GM18498 (cell line): Measurements from ENCODE around the gene ZNF106.
A peak's percentile ranks its signal among the peaks of the same experiment; 100 is the strongest.

ENCODE experiments used
- ATAC-seq: cut with Tn5 transposase; IDR thresholded peaks from one replicate; pipeline ENCODE4 v1.9.1; 2021; ENCODE audit warnings: mild to moderate bottlenecking, moderate library complexity; ENCODE audit not compliant: unreplicated experiment

ZNF106 gene

DNA sequence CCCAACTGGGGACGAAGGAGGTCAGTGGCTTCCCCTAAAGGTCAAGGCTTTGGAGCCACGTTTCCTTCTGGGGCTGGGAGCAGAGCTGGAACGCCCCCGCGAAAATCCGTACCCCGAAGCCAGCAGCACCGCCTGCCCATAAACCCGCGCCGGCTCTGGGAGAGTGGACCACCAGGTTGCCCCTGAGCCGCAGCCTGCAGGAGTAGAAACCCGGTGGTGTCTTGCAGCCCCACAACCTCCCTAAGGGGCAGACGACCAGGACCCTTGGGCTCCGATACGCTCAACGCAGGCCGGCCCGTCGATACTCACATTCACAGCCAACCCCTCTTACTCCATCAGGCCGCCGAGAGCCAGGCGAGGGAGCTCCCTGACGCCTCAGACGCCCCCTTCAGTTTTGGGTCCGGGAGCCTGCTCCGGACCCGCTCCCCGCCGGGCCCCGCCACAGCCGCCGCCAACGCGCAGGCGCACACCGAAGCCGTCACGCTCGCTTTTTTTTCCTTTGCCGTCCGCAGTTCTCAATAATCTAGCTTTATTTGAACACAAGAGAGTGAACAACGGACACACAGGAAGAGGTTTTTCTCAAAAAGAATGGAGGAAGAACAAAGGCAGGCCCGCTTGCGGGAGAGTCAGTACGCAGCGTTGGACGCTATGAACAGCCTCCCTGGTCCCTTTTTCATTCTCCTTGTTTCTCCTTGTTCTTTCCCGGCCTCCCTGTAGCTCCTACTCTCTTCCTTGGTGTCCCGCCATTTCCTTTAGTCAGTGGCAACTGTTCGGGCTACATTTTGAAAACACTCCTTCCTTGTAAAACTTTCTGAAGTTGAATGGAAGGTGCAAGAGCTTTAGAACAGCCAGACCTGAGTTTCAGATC lies at the start of gene ZNF106:
ZNF106 (minus strand) TSS at position 471 of the 868 bp plus-strand sequence. CDS start 18,852 bp downstream, outside the sequence.
- peak; percentile 60 for ATAC-seq

DNA sequence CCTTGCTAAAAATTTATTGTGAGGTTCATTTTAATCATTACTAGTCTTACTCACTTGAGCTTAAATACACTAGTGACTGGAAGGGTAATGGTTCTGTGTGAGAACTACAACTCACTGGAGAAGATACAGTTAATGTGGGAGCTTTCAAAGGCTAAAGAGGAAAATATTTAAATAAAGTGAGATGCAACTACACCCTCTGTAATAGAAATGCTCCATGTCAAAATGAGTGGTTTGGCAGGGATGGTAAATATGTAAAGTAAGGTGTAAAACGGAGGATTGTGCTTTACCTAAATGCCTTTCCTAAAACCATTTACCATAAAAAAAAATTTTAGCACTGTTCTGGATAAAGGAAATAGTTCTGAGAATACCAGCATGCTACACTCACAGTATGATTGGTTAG lies 42.3 kb upstream of the ZNF106 start:
- no peak for ATAC-seq

DNA sequence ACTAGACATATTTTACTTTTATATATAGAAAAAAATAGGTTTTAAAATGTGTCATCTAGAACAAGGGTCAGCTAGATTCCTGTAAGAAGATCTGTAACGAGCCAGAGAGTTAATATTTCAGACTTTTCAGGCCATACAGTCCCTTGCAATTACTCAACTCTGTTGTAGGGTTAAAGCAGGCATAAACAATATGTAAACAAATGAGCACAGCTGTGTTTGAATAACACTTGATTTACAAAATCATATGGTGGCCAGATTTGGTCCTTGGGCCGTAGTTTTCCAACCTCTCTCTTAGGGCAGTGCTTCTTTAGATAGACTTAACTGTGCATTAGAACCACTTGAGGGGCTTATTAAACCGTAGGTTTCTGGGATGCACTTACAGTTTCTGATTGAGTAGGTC lies 38.0 kb upstream of the ZNF106 start:
- no peak for ATAC-seq

DNA sequence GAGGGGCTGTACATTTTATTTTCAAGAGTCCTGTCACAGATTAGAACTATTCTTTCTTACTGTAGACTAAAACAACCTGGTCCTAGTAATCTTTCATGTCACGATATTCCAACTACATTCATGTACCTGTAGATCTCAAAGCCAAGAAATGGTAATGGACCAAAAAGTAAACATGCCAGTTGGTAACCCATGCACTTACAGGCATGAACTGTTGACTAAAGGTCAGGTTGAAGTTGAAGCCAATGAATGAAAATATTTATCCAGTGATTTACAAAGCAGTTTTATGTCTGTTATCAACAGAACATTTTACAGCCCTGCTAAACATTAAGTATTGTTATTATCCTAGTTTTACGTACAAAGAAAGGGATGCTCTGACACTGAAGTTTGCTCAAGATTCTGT lies 32.4 kb upstream of the ZNF106 start:
- no peak for ATAC-seq

DNA sequence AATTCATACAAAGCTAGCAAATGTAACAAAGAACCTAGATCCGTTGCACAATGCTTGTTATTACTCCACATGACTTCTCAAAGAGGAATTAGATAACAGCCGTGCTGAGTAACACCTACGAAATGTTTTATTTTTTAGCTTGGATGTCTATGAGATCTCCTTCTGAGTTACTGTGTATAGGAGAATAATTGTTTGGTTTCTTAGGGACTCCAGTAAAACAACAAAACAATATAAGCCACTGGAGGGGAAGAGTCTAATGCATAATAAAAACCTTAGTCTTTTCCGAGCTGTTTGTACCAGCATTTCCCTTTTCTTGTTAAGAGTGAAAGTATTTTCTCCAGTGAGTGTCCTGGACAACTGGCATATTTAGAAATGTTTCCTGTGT lies 20.1 kb upstream of the ZNF106 start:
- no peak for ATAC-seq

DNA sequence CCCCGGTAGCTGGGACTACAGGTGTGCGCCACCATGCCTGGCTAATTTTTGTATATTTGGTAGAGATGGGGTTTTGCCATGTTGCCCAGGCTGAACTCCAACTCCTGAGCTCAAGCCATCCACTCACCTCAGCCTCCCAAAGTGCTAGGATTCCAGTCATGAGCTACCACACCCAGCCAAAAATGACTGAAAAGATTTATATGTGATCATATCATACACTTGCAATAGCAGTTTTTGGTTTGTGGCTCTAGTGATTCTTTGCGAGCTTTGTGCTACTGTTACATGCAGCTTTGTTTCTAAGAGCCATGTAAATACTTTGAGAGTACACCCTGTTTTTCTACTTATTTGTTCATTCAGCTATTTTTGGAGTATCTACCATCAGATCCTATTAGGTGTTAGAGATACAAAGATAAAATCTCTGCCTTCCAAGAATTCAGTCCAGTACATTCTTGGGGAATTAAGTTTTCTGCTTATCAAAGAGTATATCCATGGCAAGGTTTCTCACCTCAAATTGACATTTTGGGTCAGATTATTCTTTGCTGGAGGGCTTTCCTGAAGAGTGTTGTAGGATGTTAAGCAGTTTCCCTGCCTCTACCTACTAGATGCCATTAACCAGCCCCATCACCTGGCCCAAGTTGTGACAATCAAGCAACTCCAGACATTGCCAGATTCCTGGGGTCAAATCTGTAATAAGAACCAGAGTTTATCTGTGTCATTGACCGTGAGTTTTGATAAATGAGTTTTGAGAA lies 19.5 kb upstream of the ZNF106 start:
- ATAC-seq = no peak

DNA sequence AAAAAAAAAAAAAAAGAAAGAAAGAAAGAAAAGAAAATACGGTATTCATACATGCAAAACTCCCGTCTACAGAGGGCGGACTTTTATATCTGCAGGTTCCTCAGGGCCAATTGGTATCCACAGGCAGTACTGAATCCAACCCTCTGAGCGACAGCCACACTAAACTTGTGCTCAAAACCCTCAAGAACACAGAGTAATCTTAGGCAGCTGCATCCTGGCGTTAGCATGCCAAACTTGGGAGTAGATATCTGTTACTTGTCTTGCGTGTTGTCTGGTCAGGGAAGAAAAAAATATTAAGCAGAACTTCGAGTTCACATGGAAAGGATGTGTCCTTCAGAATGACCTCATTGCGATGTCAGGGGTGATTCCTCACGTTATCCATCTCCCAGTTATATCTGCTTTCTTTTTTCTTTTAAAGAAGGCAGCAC lies 17.3 kb upstream of the ZNF106 start:
- no peak for ATAC-seq

DNA sequence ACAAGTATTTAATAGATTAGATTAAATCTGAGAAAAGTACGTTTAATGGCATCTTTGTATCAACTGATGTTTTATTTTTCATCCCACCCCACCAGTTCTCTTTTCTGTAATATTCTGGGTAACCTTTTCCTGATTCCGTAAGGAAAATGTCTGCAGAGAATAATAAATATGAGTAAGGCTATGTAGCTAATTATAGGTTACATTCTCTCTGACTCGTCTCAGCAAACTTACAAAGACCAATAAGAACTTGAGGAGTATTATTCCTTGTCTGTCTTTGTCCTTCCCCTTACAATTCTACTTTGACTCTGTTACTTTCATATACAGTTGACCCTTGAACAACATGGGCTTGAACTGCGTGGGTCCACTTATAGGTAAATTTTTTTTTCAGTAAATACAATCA lies 16.6 kb upstream of the ZNF106 start:
- no peak for ATAC-seq

DNA sequence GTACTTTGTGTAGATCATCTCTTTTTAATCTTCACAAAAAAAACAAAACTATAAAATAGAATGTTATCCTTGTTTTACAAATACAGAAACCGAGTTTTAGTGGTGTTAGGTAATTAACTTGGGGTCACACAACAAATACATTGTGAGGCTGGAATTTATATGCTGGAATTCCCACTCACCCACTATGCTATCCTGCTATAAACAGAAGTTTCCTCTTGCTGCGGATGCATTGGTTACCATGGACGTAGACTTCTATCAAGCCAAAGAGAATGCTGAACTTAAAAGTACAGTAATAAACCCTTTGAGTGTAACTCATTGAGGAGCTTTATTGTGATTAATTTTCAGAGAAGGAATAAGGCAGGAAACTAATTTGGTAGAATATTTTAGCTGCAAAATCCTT lies 13.7 kb upstream of the ZNF106 start:
- ATAC-seq = peak; percentile 13

DNA sequence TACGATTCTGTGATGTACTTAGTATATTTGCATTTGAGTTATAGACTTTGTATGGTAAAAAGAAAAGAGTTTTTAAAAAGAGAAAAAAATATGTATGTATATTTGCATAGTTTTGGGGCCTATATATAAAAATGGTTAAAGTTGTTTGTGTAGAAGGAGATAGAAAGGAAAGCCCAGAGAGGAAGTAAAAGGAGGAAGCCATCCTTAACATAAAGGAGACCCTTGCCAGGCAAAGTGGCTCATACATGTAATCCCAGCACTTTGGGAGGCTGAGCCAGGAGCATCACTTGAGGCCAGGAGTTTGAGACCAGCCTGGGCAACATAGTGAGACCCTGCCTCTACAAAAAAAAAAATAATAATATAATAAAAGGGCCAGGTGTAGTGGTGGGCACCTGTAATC lies 12.9 kb upstream of the ZNF106 start:
- ATAC-seq = no peak

DNA sequence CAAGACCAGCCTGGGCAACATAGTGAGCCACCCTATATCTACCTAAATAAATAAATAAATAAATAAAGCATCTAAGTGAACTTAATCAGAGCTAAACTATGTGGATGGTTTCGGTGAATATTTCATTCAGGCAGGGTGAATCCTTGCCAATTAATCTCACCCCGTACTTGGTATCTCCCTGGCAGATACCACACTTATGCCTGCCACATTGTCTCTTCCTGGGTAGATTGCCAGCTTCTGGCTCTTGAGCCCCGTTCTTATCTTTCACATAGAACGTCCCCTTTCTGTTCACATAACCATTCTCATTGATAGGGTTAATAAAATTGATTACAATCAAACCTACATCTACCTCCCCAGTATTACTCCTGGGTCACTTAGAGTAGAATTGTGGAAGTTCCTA lies 11.5 kb upstream of the ZNF106 start:
- no peak for ATAC-seq

DNA sequence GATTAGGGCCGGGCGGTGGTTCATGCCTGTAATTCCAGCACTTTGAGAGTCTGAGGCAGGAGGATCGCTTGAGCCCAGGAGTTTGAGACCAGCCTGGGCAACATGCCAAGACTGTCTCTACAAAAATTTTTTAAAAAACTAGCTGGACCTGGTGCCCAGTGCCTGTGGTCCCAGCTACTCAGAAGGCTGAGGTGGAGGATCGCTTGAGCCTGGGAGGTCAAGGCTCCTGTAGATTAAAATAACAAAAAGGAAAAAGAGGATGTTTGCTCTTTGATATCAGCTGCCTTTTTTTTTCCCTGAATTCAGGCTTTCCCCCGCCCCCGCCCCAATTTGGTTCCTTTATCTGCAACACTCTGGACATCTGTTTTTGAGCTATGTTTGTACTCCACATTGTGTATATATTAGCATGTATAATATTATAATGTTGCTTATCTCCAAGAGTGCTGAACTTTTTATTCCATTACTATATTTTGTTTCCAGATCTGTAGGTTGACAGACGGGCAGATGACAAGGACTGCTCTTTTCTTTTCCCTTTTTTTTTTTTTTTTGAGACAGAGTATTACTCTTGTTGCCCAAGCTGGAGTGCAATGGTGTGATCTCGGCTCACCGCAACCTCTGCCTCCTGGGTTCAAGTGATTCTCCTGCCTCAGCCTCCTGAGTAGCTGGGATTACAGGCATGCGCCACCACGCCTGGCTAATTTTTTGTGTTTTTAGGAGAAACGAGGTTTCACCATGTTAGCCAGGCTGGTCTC lies 9.1 kb upstream of the ZNF106 start:
- no peak for ATAC-seq

DNA sequence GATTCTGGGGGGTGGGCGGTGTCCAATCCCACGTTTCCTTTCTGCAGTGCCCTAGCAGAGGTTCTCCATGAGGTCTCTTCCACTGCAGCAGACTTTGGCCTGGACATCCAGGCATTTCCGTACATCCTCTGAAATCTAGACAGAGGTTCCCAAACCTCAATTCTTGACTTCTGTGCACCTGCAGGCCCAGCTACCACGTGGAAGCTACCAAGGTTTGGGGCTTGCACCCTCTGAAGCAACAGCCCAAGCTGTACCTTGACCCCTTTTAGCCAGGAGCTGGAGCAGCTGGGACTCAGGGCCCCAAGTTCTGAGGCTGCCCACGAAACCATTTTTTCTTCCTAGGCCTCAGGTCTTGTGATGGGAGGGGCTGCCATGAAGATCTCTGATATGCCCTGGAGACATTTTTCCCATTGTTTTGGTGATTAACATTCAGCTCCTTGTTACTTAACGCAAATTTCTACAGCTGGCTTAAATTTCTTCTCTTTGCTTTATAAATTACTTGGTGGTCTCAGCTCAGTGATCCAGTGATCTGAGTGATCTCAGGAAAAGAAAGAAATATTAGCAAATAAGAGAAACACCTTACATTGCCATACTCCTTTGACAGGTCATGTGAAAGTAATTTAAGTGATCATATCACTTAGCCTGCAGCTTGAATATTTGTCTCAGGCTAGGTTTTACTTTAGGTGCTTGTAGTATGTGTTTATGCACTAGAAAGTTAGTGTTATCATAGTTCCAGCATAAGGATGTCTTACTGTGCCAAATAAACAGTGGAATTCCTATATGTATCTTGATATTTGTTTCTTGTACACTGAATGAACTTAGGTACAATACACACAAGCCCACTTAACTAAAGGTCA lies 7.5 kb upstream of the ZNF106 start:
- ATAC-seq = no peak

DNA sequence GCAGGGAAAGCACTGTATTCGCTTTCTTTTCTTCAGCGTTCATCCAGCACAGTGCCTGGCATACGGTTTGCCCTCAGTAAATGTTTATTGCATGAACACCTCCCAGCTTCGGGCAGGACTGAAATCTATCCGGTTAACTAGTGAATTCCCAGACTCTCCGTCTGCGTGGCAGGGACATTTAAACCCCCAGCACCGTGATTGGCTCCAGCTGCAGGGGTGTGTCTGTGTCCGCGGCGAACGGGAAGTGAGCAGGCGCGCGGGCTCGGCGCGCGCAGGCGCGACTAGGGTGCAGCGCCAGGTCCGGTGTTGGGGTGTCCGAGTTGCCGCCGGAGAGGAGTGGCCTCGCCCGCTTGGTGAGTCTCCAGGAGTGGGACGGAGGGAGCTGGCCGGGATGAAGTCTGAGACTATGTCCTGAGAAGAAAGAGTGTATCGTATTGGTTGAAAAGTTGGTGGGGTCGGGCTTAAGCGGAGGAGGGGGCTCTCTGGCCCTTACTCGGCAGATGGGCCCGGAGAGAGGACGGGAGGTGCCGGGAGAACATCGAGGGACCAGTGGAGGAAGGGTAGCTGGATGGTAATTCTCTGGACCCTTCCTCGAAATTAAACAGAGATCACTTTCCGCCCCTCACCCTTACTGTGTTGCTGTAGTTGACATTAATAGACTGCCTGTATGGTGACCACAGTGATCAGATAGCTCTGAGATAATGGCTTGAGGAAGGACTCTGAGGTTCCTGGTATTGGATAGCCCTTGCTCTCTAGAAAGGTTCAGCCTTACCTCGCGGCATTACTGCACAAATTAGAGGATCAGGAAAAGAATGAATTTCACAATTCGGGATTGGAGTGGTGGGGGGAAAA lies 4.6 kb upstream of the ZNF106 start, which contains the start of gene SNAP23:
SNAP23 (plus strand) TSS at position 274 of the 852 bp plus-strand sequence. CDS start 16,213 bp downstream, outside the sequence.
- peak; percentile 81 for ATAC-seq

DNA sequence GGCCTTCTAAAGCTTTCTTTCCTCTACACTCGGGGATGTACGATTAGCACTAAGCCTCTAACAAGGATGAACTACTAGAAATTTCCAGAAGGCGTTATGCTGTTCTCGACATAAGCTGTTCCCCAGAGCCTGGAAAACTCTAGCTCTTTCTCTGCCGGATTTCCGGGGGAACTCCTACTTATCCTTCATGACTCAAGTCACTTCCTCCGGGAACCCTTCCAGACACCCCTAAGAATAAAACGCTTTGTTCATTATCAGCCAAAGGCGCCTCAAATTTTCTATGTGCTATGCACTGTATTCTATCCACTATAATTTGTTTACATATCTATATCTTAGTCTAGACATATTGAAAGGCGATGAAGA lies 4.0 kb upstream of the ZNF106 start:
- no peak for ATAC-seq

DNA sequence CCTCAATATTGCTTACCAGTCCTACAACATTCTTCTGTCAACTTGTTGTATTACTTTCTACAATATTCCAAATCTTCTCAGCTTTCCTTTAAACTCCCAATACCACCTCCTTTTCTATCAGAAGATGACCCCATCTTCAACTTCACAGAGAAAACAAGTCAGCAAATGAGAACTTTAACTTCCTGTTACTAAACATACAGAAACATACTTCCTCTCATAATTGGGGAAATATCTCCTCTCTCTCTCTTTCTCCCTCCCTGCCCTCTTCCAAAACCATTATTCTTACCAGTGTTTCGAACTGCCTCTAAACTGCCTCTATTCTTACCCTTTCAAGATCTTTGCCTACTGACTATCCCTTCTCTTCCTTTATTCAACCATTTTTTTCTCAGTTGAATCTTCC lies 2.7 kb upstream of the ZNF106 start:
- no peak for ATAC-seq

DNA sequence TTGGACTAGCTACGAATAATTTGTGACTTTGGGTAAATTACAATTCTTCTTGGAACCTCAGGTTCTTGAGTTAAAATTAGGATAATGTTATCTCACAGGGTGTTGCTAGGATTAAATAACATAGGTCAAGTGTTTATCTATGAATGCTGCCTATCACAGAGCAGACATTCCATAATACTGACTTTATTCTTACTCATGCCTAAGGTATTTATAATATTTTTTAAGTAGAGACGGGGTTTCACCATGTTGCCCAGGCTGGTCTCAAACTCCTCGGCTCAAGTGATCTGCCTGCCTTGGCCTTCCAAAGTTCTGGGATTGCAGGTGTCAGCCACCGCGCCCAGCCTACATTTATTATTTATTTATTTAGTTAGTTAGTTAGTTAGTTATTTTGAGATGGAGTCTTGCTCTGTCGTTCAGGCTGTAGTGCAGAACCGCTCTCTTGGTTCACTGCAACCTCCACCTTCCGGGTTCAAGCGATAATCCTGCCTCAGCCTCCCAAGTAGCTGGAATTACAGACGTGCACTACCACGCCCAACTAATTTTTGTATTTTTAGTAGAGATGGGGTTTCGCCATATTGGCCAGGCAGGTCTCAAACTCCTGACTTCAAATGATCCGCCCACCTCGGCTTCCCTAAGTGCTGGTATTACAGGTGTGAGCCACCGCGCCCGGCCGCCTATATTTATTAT lies 741 bp upstream of the ZNF106 start:
- no peak for ATAC-seq

DNA sequence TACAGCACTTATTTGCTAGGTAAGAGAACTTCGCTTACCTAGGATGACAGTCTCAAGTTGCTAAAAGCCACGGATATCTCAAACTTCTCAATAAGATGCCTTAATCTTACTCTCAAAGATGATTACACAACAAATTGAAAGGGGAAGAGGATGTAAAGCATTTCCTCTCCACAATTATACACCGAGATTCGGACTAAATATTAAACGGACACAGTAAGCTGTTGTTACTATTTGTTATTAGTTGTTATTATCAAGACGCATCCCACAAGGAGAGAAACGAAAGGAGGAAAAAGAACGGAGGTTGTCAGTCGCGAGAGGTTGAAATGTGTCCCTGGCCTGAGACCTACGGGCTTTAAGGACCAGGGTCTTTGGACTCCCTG lies 660 bp downstream of the ZNF106 start:
- ATAC-seq = no peak

DNA sequence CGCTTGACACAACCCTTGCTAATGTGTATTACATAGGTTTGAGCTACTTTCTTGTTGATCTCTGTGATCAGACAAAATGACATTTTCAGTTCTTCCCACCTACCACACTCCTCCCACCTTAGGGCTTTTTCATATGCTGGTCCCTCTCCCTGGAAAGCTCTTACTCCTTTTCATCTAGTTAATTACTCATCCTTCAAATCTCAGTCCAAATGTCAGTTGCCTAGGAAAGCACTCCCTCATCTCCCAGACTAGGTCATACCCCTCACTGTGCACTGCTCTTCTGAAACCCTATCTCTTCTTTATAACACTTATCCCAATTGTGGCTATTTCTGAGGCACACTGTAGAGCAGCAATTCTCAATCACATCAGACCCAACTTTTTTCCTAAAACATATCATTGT lies 7.3 kb downstream of the ZNF106 start:
- no peak for ATAC-seq
